Stimulated activated CD4-positive, alpha-beta T cell treated with anti-CD3 and anti-CD28 coated beads, Interleukin-15, amount 100 ng/mL, for 48 hours (primary cell): ENCODE results near the gene SCD5.

Experiments
- DNase-seq, 2 donors: peaks; one replicate each; pipeline ENCODE4 v3.0.0-alpha.2; 2020; ENCODE audit warnings: low read depth in 2 of 2

SCD5 gene

GRCh38 chr4:82691431-82691830, 107.2 kb downstream of the SCD5 start:
- DNase-seq, result no peak

GRCh38 chr4:82688091-82688795, 110.4 kb downstream of the SCD5 start:
- DNase-seq, result no peak

- DNase-seq, result no peak
Measured at GRCh38 chr4:82687531-82687930, 111.1 kb downstream of the SCD5 start.

GRCh38 chr4:82681754-82682153, 116.8 kb downstream of the SCD5 start:
- DNase-seq, result no peak

- no peak for DNase-seq
Measured at GRCh38 chr4:82680834-82681233, 117.8 kb downstream of the SCD5 start.

GRCh38 chr4:82679531-82679930, 119.1 kb downstream of the SCD5 start:
- no peak for DNase-seq

- DNase-seq, result no peak
Measured at GRCh38 chr4:82678051-82678450, 120.5 kb downstream of the SCD5 start.

GRCh38 chr4:82677327-82677726, 121.3 kb downstream of the SCD5 start:
- DNase-seq, result no peak

GRCh38 chr4:82667761-82668480, 130.7 kb downstream of the SCD5 start:
- DNase-seq, result no peak

GRCh38 chr4:82666970-82667665, 131.5 kb downstream of the SCD5 start:
- no peak for DNase-seq

- no peak for DNase-seq
Measured at GRCh38 chr4:82661181-82661992, 137.2 kb downstream of the SCD5 start.

- no peak for DNase-seq
Measured at GRCh38 chr4:82652062-82652461, 146.5 kb downstream of the SCD5 start.

GRCh38 chr4:82650868-82651267, 147.7 kb downstream of the SCD5 start:
- no peak for DNase-seq

GRCh38 chr4:82648356-82648755, 150.2 kb downstream of the SCD5 start:
- DNase-seq, result no peak

- DNase-seq, result no peak
Measured at GRCh38 chr4:82645936-82646565, 152.5 kb downstream of the SCD5 start.

GRCh38 chr4:82644734-82645126, 153.9 kb downstream of the SCD5 start:
- no peak for DNase-seq

- DNase-seq, result no peak
Measured at GRCh38 chr4:82643994-82644733, 154.4 kb downstream of the SCD5 start.

- no peak for DNase-seq
Measured at GRCh38 chr4:82642331-82642730, 156.3 kb downstream of the SCD5 start.

GRCh38 chr4:82640540-82640939, 158.1 kb downstream of the SCD5 start:
- no peak for DNase-seq

GRCh38 chr4:82639971-82640370, 158.6 kb downstream of the SCD5 start:
- DNase-seq, result no peak

GRCh38 chr4:82638479-82638878, 160.1 kb downstream of the SCD5 start:
- no peak for DNase-seq
